ENCODE data around the gene ADCY5.

Gene ADCY5

DNA sequence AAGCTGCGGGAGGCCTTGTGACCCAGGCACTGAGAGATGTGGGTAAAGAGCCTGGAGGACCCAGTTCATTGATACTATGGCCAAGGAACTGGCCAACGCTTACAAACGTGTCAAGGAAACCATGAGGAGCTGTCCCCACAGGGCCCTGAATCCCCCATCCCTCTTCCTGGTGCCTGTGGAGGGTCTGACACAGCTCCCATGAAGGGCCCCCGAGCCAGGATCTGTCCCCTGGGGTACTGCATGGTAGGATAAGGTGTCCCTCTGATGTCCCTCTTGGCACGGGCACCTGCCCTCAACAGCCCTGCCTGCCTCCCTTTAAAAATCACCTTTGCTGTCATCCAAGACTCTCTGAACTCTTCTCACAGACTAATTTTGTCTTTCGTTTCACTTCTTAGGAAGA lies 122.4 kb downstream of the ADCY5 start:
- no peak for DNase-seq (ENCODE audit: low read depth in 2 of 2)

GRCh38 chr3:123325766-123326256 lies 123.1 kb downstream of the ADCY5 start:
- no peak for DNase-seq (ENCODE audit: low read depth in 2 of 2)

- no peak for DNase-seq (ENCODE audit: low read depth in 2 of 2)
Measured at GRCh38 chr3:123324880-123325765, 123.8 kb downstream of the ADCY5 start.

GRCh38 chr3:123323781-123324180 lies 125.1 kb downstream of the ADCY5 start:
- no peak for DNase-seq (ENCODE audit: low read depth in 2 of 2)

GRCh38 chr3:123322866-123323265 lies 126.0 kb downstream of the ADCY5 start:
- DNase-seq (ENCODE audit: low read depth in 2 of 2) = no peak

DNA sequence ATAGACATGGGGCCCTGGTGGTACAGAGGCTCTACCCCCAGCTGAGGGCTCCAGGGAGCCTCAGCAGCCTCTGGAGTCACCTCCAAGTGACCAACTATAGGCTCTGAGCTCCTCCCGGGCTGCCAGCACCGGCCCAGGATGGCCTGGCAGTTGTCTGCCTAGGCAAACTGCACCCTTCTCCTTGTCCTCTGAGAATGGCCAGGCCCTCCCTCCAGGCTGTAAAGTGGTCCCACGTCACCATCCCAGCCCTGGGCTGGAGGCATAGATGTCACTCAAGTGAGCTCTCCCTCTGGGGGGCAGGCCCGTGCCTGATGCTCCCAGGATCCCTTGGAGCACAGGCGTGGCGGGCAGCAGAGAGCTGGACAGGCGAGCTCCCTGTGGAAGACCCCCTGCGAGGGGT lies 127.1 kb downstream of the ADCY5 start:
- no peak for DNase-seq (ENCODE audit: low read depth in 2 of 2)

- no peak for DNase-seq (ENCODE audit: low read depth in 2 of 2)
Measured at GRCh38 chr3:123320221-123320620, 128.7 kb downstream of the ADCY5 start.

GRCh38 chr3:123319760-123320159 lies 129.1 kb downstream of the ADCY5 start:
- DNase-seq (ENCODE audit: low read depth in 2 of 2) = no peak

DNA sequence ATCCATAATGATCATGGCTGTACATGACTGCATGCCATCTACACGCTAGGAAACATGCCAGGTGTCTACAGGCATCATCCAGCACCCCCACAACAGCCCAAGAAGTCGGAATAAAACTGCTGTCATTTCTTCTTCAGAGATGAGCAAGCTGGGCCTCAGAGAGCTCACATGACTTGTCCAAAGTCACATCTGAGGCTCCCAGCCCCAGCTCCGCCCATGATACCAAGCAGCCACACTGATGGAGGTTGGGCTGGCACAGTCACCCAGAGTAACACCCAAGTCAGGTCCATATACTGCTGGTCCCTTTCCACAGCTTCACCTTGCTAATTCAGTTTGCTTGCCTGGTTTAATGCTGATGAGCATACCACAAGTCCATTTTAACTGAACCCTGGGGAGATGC lies 130.5 kb downstream of the ADCY5 start:
- DNase-seq (ENCODE audit: low read depth in 2 of 2) = no peak

- no peak for DNase-seq (ENCODE audit: low read depth in 2 of 2)
Measured at GRCh38 chr3:123317716-123318115, 131.2 kb downstream of the ADCY5 start.

GRCh38 chr3:123315271-123315595 lies 133.7 kb downstream of the ADCY5 start:
- no peak for DNase-seq (ENCODE audit: low read depth in 2 of 2)

DNA sequence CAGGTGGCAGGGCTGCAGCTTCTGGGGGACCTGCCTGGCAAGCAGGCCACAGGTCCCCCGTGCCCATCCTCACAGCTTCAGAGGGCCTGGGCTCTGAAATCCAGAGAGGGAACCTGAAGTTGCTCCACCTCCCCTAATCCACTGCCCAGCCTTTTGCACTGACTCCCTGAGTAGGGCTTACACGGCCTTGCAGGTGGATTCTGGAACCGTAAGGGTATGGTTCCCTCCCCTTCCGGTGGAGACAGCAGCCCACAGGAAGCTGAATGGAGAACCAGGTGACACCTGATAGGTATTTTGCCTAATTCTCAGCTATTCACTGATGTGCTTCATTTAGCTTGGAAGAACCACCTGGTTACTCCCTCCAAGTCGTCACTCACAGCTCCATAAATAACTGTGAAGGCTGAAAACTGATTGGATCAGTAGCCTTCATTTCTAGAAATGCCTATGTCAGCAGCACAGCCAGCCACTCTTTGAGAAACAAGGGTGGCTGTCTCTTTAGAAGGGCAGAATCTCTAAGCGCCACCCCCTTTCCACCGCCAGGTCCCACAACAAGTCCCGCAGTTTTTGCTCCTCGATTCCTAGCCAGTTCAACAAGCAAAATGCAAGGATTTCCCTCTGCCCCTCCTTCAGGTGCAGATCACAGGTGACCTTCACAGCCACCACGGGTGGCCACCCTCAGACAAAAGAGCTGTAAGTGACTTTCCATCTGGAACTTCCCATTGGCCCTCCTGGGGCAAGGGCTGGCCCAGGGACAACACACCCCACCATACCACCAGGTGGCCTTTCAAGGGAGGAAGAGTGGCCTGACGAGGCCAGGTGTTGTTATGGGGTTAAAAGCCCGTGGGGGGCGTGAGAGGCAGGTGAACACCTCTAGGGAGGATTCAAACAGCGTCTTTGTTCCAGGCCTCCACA lies 134.3 kb downstream of the ADCY5 start:
- no peak for DNase-seq (ENCODE audit: low read depth in 2 of 2)

DNA sequence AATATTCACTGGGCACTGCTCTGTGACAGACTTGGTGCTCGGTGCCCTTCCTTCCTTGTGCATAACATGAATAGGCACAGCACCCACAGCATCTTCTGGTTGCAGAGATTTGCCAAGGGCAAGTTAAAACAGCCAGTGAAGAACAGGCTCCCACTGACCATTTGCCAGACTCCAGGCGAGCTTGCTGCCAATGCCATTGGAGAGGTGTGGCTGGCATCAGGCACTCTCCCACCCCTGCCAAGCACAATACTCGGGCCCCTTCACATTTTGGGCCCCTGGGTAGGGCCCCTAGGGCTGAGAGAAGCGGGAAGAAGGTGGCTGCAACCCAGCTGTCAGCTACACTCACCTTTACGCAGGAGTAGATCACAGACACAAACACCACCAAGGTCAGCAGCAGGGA lies 135.0 kb downstream of the ADCY5 start:
- no peak for DNase-seq (ENCODE audit: low read depth in 2 of 2)

GRCh38 chr3:123312331-123313265 lies 136.3 kb downstream of the ADCY5 start:
- DNase-seq (ENCODE audit: low read depth in 2 of 2) = no peak

- DNase-seq (ENCODE audit: low read depth in 2 of 2) = no peak
Measured at GRCh38 chr3:123311201-123311600, 137.7 kb downstream of the ADCY5 start.

GRCh38 chr3:123310741-123311140 lies 138.1 kb downstream of the ADCY5 start:
- DNase-seq (ENCODE audit: low read depth in 2 of 2) = no peak

DNA sequence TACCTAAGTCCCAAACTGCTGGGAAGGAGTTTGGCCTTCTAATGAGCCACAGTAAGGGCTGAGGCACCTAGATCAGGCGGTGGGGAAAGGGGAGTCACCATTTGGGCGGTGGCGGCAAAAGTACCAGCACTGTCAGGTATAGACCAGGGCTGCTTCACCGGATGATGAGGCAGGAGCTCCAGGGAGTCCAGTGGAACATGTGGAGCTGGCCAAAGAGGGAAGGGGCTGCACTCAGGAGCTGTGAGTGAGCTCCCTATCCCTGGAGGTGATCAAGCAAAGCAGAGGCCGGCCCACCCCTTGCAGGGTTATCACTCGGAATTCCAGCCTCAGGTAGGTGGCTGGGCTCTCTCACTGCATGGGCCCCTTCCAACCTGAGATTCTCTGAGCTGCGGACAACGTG lies 138.7 kb downstream of the ADCY5 start:
- DNase-seq (ENCODE audit: low read depth in 2 of 2) = no peak

DNA sequence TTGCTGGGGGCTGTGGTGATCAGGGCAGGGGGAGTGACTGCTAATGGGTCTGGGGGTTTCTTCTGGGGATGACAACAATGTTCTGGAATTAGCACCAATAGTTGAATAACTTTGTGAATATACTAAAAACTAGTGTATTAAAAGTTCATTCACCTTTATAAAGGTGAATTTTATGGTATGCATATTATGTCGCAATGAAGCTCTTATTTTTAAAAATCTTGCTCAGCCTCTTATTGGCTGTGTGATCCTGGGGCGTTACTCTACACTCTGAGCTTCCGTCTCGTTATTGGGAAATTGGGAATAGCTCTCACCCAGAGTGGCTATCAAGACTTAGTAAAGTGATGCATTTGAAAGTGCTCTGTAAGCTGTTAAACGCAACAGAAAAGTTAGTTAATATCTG lies 141.8 kb downstream of the ADCY5 start:
- DNase-seq (ENCODE audit: low read depth in 2 of 2) = no peak

GRCh38 chr3:123305192-123305591 lies 143.7 kb downstream of the ADCY5 start:
- DNase-seq (ENCODE audit: low read depth in 2 of 2) = no peak

DNA sequence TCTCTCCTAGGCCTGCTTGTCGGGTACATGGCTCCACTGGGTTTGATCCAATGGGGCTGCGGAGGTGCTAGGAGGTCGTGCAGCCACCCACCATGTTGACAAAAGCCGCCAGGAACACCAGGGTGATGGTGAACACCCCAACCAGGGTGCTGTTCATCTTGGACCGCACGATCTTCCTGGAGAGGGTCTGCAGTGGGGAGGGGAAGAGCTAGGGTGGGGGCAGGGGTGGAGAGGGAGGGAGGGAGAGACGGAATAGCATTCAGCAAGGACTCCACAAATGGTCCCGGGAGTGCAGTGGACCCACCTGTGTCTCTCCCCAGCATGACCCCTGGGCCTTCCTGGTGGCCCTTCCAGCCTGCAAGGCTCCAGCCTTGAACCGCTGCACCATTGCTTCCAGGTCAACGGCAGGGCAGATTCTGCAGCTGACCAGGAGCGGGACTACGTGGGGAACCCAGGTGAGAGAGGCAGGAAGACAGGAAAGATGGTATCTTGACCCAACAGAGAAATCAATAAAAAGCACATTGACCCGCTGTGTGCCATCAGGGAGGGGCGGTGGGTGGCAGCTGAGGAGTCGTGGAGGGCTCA lies 144.8 kb downstream of the ADCY5 start:
- no peak for DNase-seq (ENCODE audit: low read depth in 2 of 2)

DNA sequence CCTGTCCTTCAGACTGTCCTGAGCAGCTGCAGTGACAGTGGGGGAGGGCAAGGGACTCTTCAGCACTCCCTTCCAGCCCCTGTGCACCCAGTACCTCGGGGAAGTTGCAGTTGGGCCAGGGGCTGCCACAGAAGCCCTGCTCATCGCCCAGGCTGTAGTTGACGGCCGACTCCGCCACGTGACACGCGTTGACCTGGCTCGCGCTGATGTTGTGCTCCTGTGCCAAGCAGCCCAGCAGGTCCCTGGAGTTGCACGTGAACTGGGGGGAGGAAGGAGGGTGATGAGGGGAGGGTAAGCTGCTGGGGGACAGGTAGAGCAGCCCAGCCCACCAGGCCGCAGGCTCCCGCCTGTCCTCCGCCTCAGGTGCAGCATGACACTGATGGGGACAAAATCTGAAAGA lies 145.9 kb downstream of the ADCY5 start:
- no peak for DNase-seq (ENCODE audit: low read depth in 2 of 2)
